Upper lobe of left lung (tissue), 6 donors: ENCODE results near the gene ZNF280D. TPM values are rescaled to one million over a fixed set of nuclear protein-coding genes. Genes with fewer than 3 reads are reported as not detected.

Experiments used
- ATAC-seq, 2 donors: fragments of 200-7000 bp; cut with Tn5 transposase; one replicate each; pipeline ENCODE4 v1.9.1; 2022; ENCODE audit warnings: mild to moderate bottlenecking in 2 of 2, moderate library complexity in 2 of 2; ENCODE audit not compliant: low FRiP score in 2 of 2
- DNase-seq, 2 donors: peaks; one replicate each; pipeline ENCODE4 v3.0.0-alpha.2; 2019 to 2020
- H3K27ac ChIP-seq, 4 donors: fragments of 200-600 bp; sonication (generic); one replicate each; pipeline ENCODE4 v1.5.1; 2016 to 2019
- H3K27me3 ChIP-seq, 4 donors: fragments of 200-600 bp; sonication (generic); one replicate each; pipeline ENCODE4 v1.5.1; 2017 to 2019
- H3K36me3 ChIP-seq, 4 donors: fragments of 200-600 bp; sonication (generic); one replicate each; pipeline ENCODE4 v1.5.1; 2016 to 2019
- H3K4me1 ChIP-seq, 4 donors: fragments of 200-600 bp; sonication (generic); one replicate each; pipeline ENCODE4 v1.5.1; 2018 to 2019
- H3K4me3 ChIP-seq, 4 donors: fragments of 200-600 bp; sonication (generic); one replicate each; pipeline ENCODE4 v1.5.1; 2017 to 2019; ENCODE audit warnings: mild to moderate bottlenecking in 2 of 4, moderate library complexity in 1 of 4
- H3K9me3 ChIP-seq, 4 donors: fragments of 200-600 bp; sonication (generic); one replicate each; pipeline ENCODE4 v1.5.1; 2018 to 2019
- CTCF ChIP-seq, 6 experiments: fragments of 450-650 bp in 4 of 6; fragments of 200-600 bp in 2 of 6; sonication (generic) in 2 of 6; IDR thresholded peaks; one replicate each; pipeline ENCODE4 v1.5.1; 2016 to 2019; ENCODE audit warnings: antibody characterized with exemption in 6 of 6
- EP300 ChIP-seq, 4 donors: sonication (generic); formaldehyde crosslinking; IDR thresholded peaks; one replicate each; pipeline ENCODE4 v1.5.1; 2017; ENCODE audit warnings: antibody characterized with exemption in 4 of 4, control low read depth in 2 of 4
- POLR2A ChIP-seq, 4 donors: fragments of 450-650 bp; IDR thresholded peaks; one replicate each; pipeline ENCODE4 v1.5.1; 2016 to 2017; ENCODE audit warnings: antibody characterized with exemption in 4 of 4, mild to moderate bottlenecking in 2 of 4
- POLR2AphosphoS5 ChIP-seq, 2 donors: sonication (generic); formaldehyde crosslinking; IDR thresholded peaks; one replicate each; pipeline ENCODE4 v1.5.1; 2017; ENCODE audit warnings: antibody characterized with exemption in 2 of 2
- WGBS, 2 donors: methylation state at CpG; one replicate each; pipeline ENCODE4 v1.1.5; 2017 to 2018; 5-methylcytosine and 5-hydroxymethylcytosine counted together
- total RNA-seq, 6 donors: library from RNA; depleted of rRNA in 4 of 6; stranded (reverse); fragments of >200 nt in 4 of 6; gene quantifications; one replicate each; pipeline versions ENCODE4 v1.1.0 to v1.2.1, GENCODE V29; 2016 to 2021
- donor health status: DM: no; HTN: no; CAD: no; lungs with moderate emphysema.
- donor health status: DM: no; HTN: yes; CAD: no; lungs with severe emphysema.

ZNF280D gene
- total RNA-seq, 6 donors from 2014 or later: 21.2 to 67.4 (median 32.3) TPM

DNA sequence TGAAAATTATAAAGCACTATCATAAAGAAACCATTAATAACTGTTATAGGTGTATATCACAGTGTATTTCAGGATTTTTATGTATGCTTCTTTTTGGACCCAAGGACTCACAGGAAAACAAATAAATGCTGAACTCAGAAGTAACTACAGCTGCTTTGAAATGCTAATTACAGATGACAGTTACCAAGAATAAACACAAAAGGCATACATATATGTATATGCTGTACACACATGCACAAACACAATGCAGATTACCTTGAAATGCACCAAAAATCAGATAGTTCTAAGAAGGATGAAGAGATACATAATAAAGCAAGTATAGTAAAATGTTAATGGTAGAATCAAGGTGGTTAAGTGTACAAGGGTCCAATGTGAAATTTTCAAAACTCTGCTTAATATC lies 52.2 kb downstream of the ZNF280D start:
- Histone ChIP-seq H3K4me3 (no peak overlapping the region), H3K4me1 (peaks cover 0 to 6% (median 0%) of the 10 kb centered on the region in 4 donors), H3K36me3 (peaks cover 0 to 27% (median 3%) of the 10 kb centered on the region in 4 donors), H3K27ac (no peak overlapping the region), H3K9me3 (no peaks in the 10 kb centered on the region), H3K27me3 (no peaks in the 10 kb centered on the region)
- DNase-seq (no peak), ATAC-seq (no peak)
- TF ChIP-seq CTCF (IDR thresholded peaks at IDR 0.05) (no peak), EP300 (IDR thresholded peaks at IDR 0.05) (no peak), POLR2AphosphoS5 (IDR thresholded peaks at IDR 0.05) (no peak), POLR2A (IDR thresholded peaks at IDR 0.05) (no peak)

- DNase-seq (no peak), ATAC-seq (no peak)
- no peak overlapping the region for H3K27ac ChIP-seq
- H3K4me1 ChIP-seq: peaks cover 0 to 4% (median 0%) of the 10 kb centered on the region in 4 donors
- TF ChIP-seq POLR2A (IDR thresholded peaks at IDR 0.05) (no peak), EP300 (IDR thresholded peaks at IDR 0.05) (no peak), POLR2AphosphoS5 (IDR thresholded peaks at IDR 0.05) (no peak), CTCF (IDR thresholded peaks at IDR 0.05) (no peak)
- H3K27me3 ChIP-seq: no peaks in the 10 kb centered on the region
- H3K4me3 ChIP-seq: no peak overlapping the region
- H3K9me3 ChIP-seq: no peaks in the 10 kb centered on the region
- peaks cover 0 to 34% (median 7%) of the 10 kb centered on the region in 4 donors for H3K36me3 ChIP-seq
Observed at GRCh38 chr15:56679225-56679624, 54.1 kb downstream of the ZNF280D start.

GRCh38 chr15:56678571-56678970 lies 54.7 kb downstream of the ZNF280D start:
- 95 to 98% methylated on average over 4 of the region's 4 CpGs for WGBS, 2 donors
- no peaks in the 10 kb centered on the region for H3K4me1 ChIP-seq
- no peaks in the 10 kb centered on the region for H3K9me3 ChIP-seq
- no peak for ATAC-seq
- H3K27ac ChIP-seq: no peak overlapping the region
- no peak overlapping the region for H3K4me3 ChIP-seq
- no peaks in the 10 kb centered on the region for H3K27me3 ChIP-seq
- peaks cover 0 to 34% (median 7%) of the 10 kb centered on the region in 4 donors for H3K36me3 ChIP-seq
- TF ChIP-seq CTCF (IDR thresholded peaks at IDR 0.05): no peak
- TF ChIP-seq EP300 (IDR thresholded peaks at IDR 0.05): no peak
- no peak for TF ChIP-seq POLR2A (IDR thresholded peaks at IDR 0.05)
- no peak for TF ChIP-seq POLR2AphosphoS5 (IDR thresholded peaks at IDR 0.05)
- no peak for DNase-seq

- H3K4me3 ChIP-seq: no peak overlapping the region
- WGBS, 2 donors: 100% methylated on average over 1 of the region's 1 CpG
- TF ChIP-seq POLR2A (IDR thresholded peaks at IDR 0.05) (no peak), EP300 (IDR thresholded peaks at IDR 0.05) (no peak), CTCF (IDR thresholded peaks at IDR 0.05) (no peak), POLR2AphosphoS5 (IDR thresholded peaks at IDR 0.05) (no peak)
- peaks cover 0 to 34% (median 7%) of the 10 kb centered on the region in 4 donors for H3K36me3 ChIP-seq
- no peak for DNase-seq
- H3K9me3 ChIP-seq: no peaks in the 10 kb centered on the region
- no peaks in the 10 kb centered on the region for H3K4me1 ChIP-seq
- no peaks in the 10 kb centered on the region for H3K27me3 ChIP-seq
- no peak overlapping the region for H3K27ac ChIP-seq
- no peak for ATAC-seq
Observed at GRCh38 chr15:56677271-56677670, 56.0 kb downstream of the ZNF280D start.

DNA sequence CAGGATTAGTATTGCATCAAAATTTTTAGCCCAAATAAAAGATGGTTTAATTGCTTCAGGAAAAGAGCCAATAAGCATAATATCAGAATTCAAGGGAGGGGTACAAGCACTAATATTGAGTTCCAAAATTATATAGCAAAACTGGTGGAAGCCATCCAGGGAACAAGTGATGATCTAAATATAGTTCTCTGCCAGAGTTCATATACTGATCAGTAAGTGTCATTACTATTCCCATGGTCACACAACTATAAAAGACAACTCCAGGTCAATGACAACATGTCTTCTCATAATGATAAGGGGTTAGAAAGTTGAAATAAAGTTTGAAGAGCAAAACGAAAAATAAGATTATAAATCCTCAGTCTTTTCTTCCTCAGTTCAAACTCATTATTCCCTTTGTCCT lies 57.4 kb downstream of the ZNF280D start:
- no peak for TF ChIP-seq CTCF (IDR thresholded peaks at IDR 0.05)
- no peak for TF ChIP-seq EP300 (IDR thresholded peaks at IDR 0.05)
- no peak for TF ChIP-seq POLR2A (IDR thresholded peaks at IDR 0.05)
- TF ChIP-seq POLR2AphosphoS5 (IDR thresholded peaks at IDR 0.05): no peak
- H3K4me3 ChIP-seq: no peak overlapping the region
- no peak for ATAC-seq
- peaks cover 0 to 34% (median 7%) of the 10 kb centered on the region in 4 donors for H3K36me3 ChIP-seq
- no peaks in the 10 kb centered on the region for H3K9me3 ChIP-seq
- H3K27ac ChIP-seq: no peak overlapping the region
- no peaks in the 10 kb centered on the region for H3K27me3 ChIP-seq
- 92% methylated on average over 1 of the region's 1 CpG for WGBS, 2 donors
- no peaks in the 10 kb centered on the region for H3K4me1 ChIP-seq
- no peak for DNase-seq
